Caco-2 (cell line): ENCODE data around the gene NUFIP1. TPM values are rescaled to one million over a fixed set of nuclear protein-coding genes. Genes with fewer than 3 reads are reported as not detected.

ENCODE experiments used
- BruUV-seq: library from RNA; stranded (reverse); fragments of 400-500 nt; replicated peaks from 2 replicates; lab custom pipeline; 2021; lab: Mats Ljungman, UMichigan
- CTCF ChIA-PET: fragments of 300-600 bp; sonication (Branson Sonifier 250); formaldehyde crosslinking; loops from one replicate; lab custom pipeline; 2022; ENCODE audit warnings: antibody characterized with exemption; lab: Charles Lee
- POLR2A ChIA-PET: fragments of 300-600 bp; sonication (Branson Sonifier 250); formaldehyde crosslinking; loops from one replicate; lab custom pipeline; 2022; ENCODE audit warnings: antibody characterized with exemption; lab: Charles Lee
- DNase-seq, 2 experiments: peaks; one replicate each; pipeline versions ENCODE4 v3.0.0 to v3.0.0-alpha.2; 2020 to 2022
- H3K27me3 ChIP-seq: replicated peaks from 2 replicates; pipeline ENCODE4 v1.6.0; 2011; ENCODE audit warnings: low read length; ENCODE audit not compliant: control insufficient read depth, insufficient read depth
- H3K36me3 ChIP-seq: 2 replicates; pipeline ENCODE4 v1.5.1; 2011; ENCODE audit warnings: low read length; ENCODE audit not compliant: control insufficient read depth, insufficient read depth
- H3K4me1 ChIP-seq: fragments of 250-450 bp; sonication (Bioruptor Pico); 2 replicates; pipeline ENCODE4 v1.5.1; 2020; ENCODE audit warnings: mild to moderate bottlenecking
- H3K4me3 ChIP-seq: 2 replicates; pipeline ENCODE4 v1.5.1; 2011; ENCODE audit warnings: low read depth, mild to moderate bottlenecking, control low read depth, low read length
- H3K9me3 ChIP-seq: fragments of 250-450 bp; sonication (Bioruptor Pico); 2 replicates; pipeline ENCODE4 v1.5.1; 2020; ENCODE audit warnings: mild to moderate bottlenecking, moderate library complexity
- H3K27ac Mint-ChIP-seq: one replicate; pipeline ENCODE4 v1.8.0; 2022; ENCODE audit warnings: mixed read lengths; ENCODE audit not compliant: unreplicated experiment
- H3K27me3 Mint-ChIP-seq: one replicate; pipeline ENCODE4 v1.8.0; 2022; ENCODE audit warnings: mixed read lengths; ENCODE audit not compliant: insufficient read depth, unreplicated experiment
- H3K36me3 Mint-ChIP-seq: one replicate; pipeline ENCODE4 v1.8.0; 2022; ENCODE audit warnings: mild to moderate bottlenecking, mixed read lengths; ENCODE audit not compliant: insufficient read depth, unreplicated experiment
- H3K4me1 Mint-ChIP-seq: one replicate; pipeline ENCODE4 v1.8.0; 2022; ENCODE audit warnings: low read depth, mixed read lengths; ENCODE audit not compliant: unreplicated experiment
- H3K4me3 Mint-ChIP-seq: one replicate; pipeline ENCODE4 v1.8.0; 2022; ENCODE audit warnings: mild to moderate bottlenecking, moderate library complexity, mixed read lengths; ENCODE audit not compliant: unreplicated experiment
- H3K9me3 Mint-ChIP-seq: one replicate; pipeline ENCODE4 v1.8.0; 2022; ENCODE audit warnings: mixed read lengths; ENCODE audit not compliant: unreplicated experiment
- intact Hi-C: fragments of 100-400 bp; cut with micrococcal nuclease; formaldehyde crosslinking; loops from one replicate; pipeline ENCODE4 v1.10.0; 2022; ENCODE audit not compliant: unreplicated experiment
- total RNA-seq: library from RNA; stranded (reverse); gene quantifications from 2 replicates; pipeline ENCODE4 v1.2.3, GENCODE V29; 2022
- TF ChIP-seq, protein P1 (sequence below), 2 experiments: fragments of 200-600 bp in 1 of 2; IDR thresholded peaks; 1 replicate in 1 of 2; 2 replicates in 1 of 2; pipeline versions ENCODE4 v1.5.1 to v1.8.0; 2011 to 2022; ENCODE audit warnings: antibody characterized with exemption in 1 of 2, control low read depth in 1 of 2, inconsistent platforms in 1 of 2, low read depth in 1 of 2, low read length in 1 of 2, mild to moderate bottlenecking in 1 of 2, moderate library complexity in 1 of 2; ENCODE audit not compliant: insufficient read depth in 1 of 2, severe bottlenecking in 1 of 2, unreplicated experiment in 1 of 2

Gene NUFIP1
- total RNA-seq, 1 experiment from 2014 or later = 15.4 TPM

DNA sequence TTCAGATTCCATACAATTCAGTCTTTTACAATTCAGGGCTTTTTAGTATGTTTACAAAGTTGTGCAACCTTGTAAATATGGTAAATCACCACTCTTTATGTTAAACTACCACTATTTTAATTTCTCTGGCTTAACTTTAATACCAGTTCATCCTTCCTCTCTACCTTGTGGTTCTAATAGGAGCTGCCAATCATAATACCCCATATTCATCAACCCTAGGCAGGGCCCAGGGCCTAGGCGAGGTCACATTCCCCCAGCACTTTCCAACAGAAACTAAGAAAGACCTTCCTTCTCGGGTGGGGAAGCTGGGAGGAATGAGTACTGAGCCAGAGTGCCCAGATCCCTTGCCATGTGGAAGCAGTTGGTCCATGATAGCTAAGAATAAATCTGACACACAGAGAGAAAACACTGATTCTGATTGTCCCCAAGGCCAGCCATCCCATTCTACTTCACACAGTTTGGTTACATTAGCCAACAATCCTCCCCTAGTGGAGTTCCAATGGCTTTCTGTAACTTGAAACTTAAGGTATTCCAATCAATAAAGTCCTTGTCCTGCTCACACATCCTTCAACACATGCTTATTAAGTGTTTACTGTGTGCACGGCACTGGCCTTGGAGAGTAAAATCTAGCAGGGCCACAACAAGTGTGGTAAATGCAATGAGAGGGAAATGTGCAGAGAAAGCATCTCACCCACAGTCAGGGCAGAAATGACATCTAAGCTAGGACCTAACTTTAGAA lies 76.8 kb downstream of the NUFIP1 start:
- H3K4me1 Mint-ChIP-seq = no peaks in the 10 kb centered on the region
- H3K27ac Mint-ChIP-seq = no peak overlapping the region
- H3K27me3 ChIP-seq = no peaks in the 10 kb centered on the region
- H3K9me3 Mint-ChIP-seq = peaks cover 19% of the 10 kb centered on the region
- no peak overlapping the region for H3K4me3 Mint-ChIP-seq
- no peak for DNase-seq
- H3K9me3 ChIP-seq = peaks cover 13% of the 10 kb centered on the region; the same call in 1 of the 2 replicates
- ChIA-PET POLR2A (no interaction called here), CTCF (no interaction called here)
- intact Hi-C loops = no loop called here
- no peaks in the 10 kb centered on the region for H3K4me1 ChIP-seq
- no peaks in the 10 kb centered on the region for H3K36me3 ChIP-seq
- no peak overlapping the region for H3K4me3 ChIP-seq
- H3K36me3 Mint-ChIP-seq = no peaks in the 10 kb centered on the region
- no TSS peak for BruUV-seq
- no peaks in the 10 kb centered on the region for H3K27me3 Mint-ChIP-seq
- TF ChIP-seq, protein P1, sequence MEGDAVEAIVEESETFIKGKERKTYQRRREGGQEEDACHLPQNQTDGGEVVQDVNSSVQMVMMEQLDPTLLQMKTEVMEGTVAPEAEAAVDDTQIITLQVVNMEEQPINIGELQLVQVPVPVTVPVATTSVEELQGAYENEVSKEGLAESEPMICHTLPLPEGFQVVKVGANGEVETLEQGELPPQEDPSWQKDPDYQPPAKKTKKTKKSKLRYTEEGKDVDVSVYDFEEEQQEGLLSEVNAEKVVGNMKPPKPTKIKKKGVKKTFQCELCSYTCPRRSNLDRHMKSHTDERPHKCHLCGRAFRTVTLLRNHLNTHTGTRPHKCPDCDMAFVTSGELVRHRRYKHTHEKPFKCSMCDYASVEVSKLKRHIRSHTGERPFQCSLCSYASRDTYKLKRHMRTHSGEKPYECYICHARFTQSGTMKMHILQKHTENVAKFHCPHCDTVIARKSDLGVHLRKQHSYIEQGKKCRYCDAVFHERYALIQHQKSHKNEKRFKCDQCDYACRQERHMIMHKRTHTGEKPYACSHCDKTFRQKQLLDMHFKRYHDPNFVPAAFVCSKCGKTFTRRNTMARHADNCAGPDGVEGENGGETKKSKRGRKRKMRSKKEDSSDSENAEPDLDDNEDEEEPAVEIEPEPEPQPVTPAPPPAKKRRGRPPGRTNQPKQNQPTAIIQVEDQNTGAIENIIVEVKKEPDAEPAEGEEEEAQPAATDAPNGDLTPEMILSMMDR (IDR thresholded peaks at IDR 0.05; ENCODE audit: insufficient read depth in 1 of 2, low read depth in 1 of 2, low read length in 1 of 2, severe bottlenecking in 1 of 2, unreplicated experiment in 1 of 2) = no peak

DNA sequence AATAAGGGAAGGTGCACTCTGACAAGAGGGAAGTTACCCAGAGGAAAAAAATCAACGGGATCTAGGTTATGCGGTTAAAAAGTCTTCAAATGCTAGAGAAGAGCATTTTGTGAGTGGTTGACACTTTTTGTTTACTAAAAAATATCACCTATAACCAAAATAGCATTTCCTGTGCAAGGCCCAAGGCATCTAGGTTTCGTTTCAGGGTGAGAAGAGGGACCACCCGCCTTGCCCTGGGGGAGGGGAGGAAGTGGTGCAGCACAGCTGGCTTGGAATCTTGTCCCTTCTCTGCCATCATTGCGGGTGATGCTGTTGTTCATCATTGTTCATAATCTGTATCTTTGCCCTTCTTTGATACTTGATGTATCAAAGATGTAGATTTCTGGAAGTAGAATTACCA lies 80.6 kb downstream of the NUFIP1 start:
- no peaks in the 10 kb centered on the region for H3K27me3 Mint-ChIP-seq
- no peaks in the 10 kb centered on the region for H3K36me3 Mint-ChIP-seq
- ChIA-PET CTCF (no interaction called here), POLR2A (no interaction called here)
- Histone ChIP-seq H3K4me1 (no peaks in the 10 kb centered on the region), H3K9me3 (peaks cover 13% of the 10 kb centered on the region; the same call in 1 of the 2 replicates), H3K27me3 (no peaks in the 10 kb centered on the region), H3K4me3 (no peak overlapping the region), H3K36me3 (no peaks in the 10 kb centered on the region)
- BruUV-seq = no TSS peak
- no peak for DNase-seq
- no peak overlapping the region for H3K4me3 Mint-ChIP-seq
- no peaks in the 10 kb centered on the region for H3K4me1 Mint-ChIP-seq
- TF ChIP-seq, protein P1 (IDR thresholded peaks at IDR 0.05; ENCODE audit: insufficient read depth in 1 of 2, low read depth in 1 of 2, low read length in 1 of 2, severe bottlenecking in 1 of 2, unreplicated experiment in 1 of 2) = no peak
- H3K9me3 Mint-ChIP-seq = peaks cover 19% of the 10 kb centered on the region
- intact Hi-C loops = no loop called here
- no peak overlapping the region for H3K27ac Mint-ChIP-seq

DNA sequence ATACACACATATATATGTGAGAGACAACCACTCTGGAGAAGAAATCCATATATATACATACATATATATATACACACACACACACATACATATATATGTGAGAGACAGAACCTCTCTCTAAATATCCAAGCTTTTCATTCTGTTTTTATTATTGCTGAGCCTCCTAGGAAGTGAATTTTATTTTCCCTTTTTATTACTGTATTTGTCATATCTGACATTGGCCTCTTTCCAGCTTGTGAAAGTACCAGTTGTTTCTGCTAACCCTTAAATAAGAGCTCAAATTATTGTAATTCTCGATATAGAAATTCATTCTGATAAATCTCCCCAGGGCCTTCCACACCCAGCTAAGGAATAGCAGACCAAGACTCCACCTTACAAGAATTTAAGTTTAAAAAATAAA lies 81.0 kb downstream of the NUFIP1 start:
- Mint-ChIP-seq H3K4me1 (no peaks in the 10 kb centered on the region), H3K27me3 (no peaks in the 10 kb centered on the region), H3K36me3 (no peaks in the 10 kb centered on the region), H3K27ac (no peak overlapping the region), H3K9me3 (peaks cover 14% of the 10 kb centered on the region), H3K4me3 (no peak overlapping the region)
- Histone ChIP-seq H3K9me3 (peaks cover 13% of the 10 kb centered on the region; the same call in 1 of the 2 replicates), H3K36me3 (no peaks in the 10 kb centered on the region), H3K4me3 (no peak overlapping the region), H3K4me1 (no peaks in the 10 kb centered on the region), H3K27me3 (no peaks in the 10 kb centered on the region)
- POLR2A ChIA-PET = no interaction called here
- BruUV-seq = no TSS peak
- intact Hi-C loops = no loop called here
- DNase-seq = no peak
- CTCF ChIA-PET = no interaction called here
- TF ChIP-seq, protein P1 (IDR thresholded peaks at IDR 0.05; ENCODE audit: insufficient read depth in 1 of 2, low read depth in 1 of 2, low read length in 1 of 2, severe bottlenecking in 1 of 2, unreplicated experiment in 1 of 2) = no peak
